ENCODE data around the gene ARGFX.

DNA sequence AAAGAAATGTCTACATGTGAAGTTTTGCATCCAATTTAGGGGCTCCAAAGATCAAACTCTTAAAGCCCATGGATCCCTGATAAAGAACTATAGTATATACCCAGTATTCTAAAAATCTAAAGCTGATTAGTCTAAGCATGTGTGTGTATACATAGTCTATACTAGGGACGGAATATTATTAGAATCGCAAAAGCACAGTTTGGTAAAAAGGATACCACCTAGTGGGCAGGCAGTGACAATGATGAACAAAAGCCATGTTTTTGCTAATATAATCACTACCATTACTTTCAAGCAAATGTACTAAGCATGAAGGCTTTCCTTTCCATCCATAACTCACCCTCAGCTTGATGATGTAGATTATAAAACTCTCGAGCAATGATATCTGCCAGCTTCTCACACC lies 38.4 kb upstream of the ARGFX start:
- TF ChIP-seq POLR2AphosphoS5 (IDR thresholded peaks at IDR 0.05; ENCODE audit: low read depth, low read length): no peak
- TF ChIP-seq, protein P1, sequence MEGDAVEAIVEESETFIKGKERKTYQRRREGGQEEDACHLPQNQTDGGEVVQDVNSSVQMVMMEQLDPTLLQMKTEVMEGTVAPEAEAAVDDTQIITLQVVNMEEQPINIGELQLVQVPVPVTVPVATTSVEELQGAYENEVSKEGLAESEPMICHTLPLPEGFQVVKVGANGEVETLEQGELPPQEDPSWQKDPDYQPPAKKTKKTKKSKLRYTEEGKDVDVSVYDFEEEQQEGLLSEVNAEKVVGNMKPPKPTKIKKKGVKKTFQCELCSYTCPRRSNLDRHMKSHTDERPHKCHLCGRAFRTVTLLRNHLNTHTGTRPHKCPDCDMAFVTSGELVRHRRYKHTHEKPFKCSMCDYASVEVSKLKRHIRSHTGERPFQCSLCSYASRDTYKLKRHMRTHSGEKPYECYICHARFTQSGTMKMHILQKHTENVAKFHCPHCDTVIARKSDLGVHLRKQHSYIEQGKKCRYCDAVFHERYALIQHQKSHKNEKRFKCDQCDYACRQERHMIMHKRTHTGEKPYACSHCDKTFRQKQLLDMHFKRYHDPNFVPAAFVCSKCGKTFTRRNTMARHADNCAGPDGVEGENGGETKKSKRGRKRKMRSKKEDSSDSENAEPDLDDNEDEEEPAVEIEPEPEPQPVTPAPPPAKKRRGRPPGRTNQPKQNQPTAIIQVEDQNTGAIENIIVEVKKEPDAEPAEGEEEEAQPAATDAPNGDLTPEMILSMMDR (IDR thresholded peaks at IDR 0.05): peak; percentile 66

Data from SK-N-SH (cell line).